ENCODE measurements around the gene EBI3.

DNA sequence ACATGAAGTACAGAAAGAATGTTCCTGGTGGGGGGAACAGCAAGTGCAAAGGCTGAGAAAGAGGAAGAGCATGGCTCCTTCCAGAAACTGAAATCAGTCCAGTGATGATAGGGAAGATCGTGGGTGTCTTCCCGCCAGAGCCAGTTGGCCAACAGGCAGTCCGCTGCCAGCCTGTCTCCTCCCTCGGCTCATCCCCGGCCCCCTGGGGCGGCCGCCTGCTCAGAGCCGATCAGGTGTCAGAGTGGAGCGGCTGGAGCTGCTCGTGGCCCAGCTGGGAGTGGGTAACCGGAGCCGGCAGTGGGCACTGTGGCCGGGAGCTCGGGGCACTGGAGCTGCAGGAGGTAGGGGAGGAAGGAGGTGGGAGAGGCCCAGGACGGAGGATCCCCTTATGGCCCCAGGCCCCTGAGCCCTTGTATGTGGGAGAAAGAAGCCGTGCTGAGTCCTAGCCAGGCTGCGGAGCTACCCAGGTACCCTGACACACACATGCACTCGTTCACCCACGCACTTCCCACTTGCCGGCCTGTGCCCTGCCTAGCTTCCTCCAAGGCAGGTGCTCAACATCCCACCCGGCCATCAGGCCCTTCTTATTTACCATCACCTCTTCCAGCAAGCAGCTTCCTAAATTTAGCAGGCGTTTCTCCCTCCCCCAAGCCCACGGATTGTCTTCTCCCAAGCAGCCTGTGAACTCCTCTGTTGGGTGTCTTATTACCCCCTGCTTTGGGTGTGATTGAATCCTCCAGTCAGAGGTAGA is 45.2 kb upstream of the EBI3 start:
- TF ChIP-seq, protein P1, sequence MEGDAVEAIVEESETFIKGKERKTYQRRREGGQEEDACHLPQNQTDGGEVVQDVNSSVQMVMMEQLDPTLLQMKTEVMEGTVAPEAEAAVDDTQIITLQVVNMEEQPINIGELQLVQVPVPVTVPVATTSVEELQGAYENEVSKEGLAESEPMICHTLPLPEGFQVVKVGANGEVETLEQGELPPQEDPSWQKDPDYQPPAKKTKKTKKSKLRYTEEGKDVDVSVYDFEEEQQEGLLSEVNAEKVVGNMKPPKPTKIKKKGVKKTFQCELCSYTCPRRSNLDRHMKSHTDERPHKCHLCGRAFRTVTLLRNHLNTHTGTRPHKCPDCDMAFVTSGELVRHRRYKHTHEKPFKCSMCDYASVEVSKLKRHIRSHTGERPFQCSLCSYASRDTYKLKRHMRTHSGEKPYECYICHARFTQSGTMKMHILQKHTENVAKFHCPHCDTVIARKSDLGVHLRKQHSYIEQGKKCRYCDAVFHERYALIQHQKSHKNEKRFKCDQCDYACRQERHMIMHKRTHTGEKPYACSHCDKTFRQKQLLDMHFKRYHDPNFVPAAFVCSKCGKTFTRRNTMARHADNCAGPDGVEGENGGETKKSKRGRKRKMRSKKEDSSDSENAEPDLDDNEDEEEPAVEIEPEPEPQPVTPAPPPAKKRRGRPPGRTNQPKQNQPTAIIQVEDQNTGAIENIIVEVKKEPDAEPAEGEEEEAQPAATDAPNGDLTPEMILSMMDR (IDR thresholded peaks at IDR 0.05): no peak
- TF ChIP-seq POLR2A (IDR thresholded peaks at IDR 0.05): no peak

Data from adrenal gland (tissue), 5 donors.